ENCODE results near the gene LCA5. TPM values are rescaled to one million over a fixed set of nuclear protein-coding genes. Genes with fewer than 3 reads are reported as not detected.
"Not testable (repeated sequence)": the region's sequence is repeated elsewhere in the genome, so short reads cannot be mapped to it uniquely, and the experiment has no call there.

The LCA5 gene
- total RNA-seq, 1 donor from 2014 or later, result 2.4 TPM

GRCh38 chr6:79543886-79544285 lies 6.7 kb upstream of the LCA5 start:
- DNase-seq (no peak), ATAC-seq (no peak)
- intact Hi-C loops (cut with micrococcal nuclease), result no loop called here

GRCh38 chr6:79543411-79543810 lies 6.2 kb upstream of the LCA5 start:
- intact Hi-C loops (cut with micrococcal nuclease), result no loop called here
- ATAC-seq (no peak), DNase-seq (no peak)

- no peak for DNase-seq
- intact Hi-C loops (cut with micrococcal nuclease), result no loop called here
- ATAC-seq, result no peak
Observed at GRCh38 chr6:79538106-79538971, 1.1 kb upstream of the LCA5 start.

GRCh38 chr6:79536585-79536953 lies 661 bp downstream of the LCA5 start:
- intact Hi-C loops (cut with micrococcal nuclease), result no loop called here
- DNase-seq, result peak; percentile 60
- peak; percentile 44 for ATAC-seq

- DNase-seq; intact Hi-C loops (cut with micrococcal nuclease); ATAC-seq: not testable (repeated sequence)
Observed at GRCh38 chr6:79529567-79529966, 7.7 kb downstream of the LCA5 start.

GRCh38 chr6:79526897-79527296 lies 10.3 kb downstream of the LCA5 start:
- intact Hi-C loops (cut with micrococcal nuclease), result no loop called here
- ATAC-seq (no peak), DNase-seq (no peak)

- intact Hi-C loops (cut with micrococcal nuclease), result no loop called here
- ATAC-seq (peak; percentile 64), DNase-seq (peak; percentile 29)
Observed at GRCh38 chr6:79525272-79526100, 11.7 kb downstream of the LCA5 start.

- intact Hi-C loops (cut with micrococcal nuclease), result no loop called here
- ATAC-seq (no peak), DNase-seq (no peak)
Observed at GRCh38 chr6:79524065-79524464, 13.2 kb downstream of the LCA5 start.

- ATAC-seq, result no peak
- DNase-seq, result no peak
Observed at GRCh38 chr6:79522609-79523008, 14.6 kb downstream of the LCA5 start.

GRCh38 chr6:79520534-79520933 lies 16.7 kb downstream of the LCA5 start:
- ATAC-seq (no peak), DNase-seq (no peak)
- intact Hi-C loops (cut with micrococcal nuclease), result no loop called here

More at GRCh38 chr6:79522609-79523008, 14.6 kb downstream of the LCA5 start:
- intact Hi-C loops (cut with micrococcal nuclease), result no loop called here

- ATAC-seq (no peak), DNase-seq (no peak)
- intact Hi-C loops (cut with micrococcal nuclease), result no loop called here
Observed at GRCh38 chr6:79518842-79519241, 18.4 kb downstream of the LCA5 start.

- intact Hi-C loops (cut with micrococcal nuclease), result no loop called here
- ATAC-seq (no peak), DNase-seq (no peak)
Observed at GRCh38 chr6:79515436-79515835, 21.8 kb downstream of the LCA5 start.

- DNase-seq (no peak), ATAC-seq (no peak)
- intact Hi-C loops (cut with micrococcal nuclease), result no loop called here
Observed at GRCh38 chr6:79513111-79513510, 24.1 kb downstream of the LCA5 start.

GRCh38 chr6:79512014-79512413 lies 25.2 kb downstream of the LCA5 start:
- no peak for DNase-seq
- intact Hi-C loops (cut with micrococcal nuclease), result no loop called here
- ATAC-seq, result no peak

- DNase-seq (no peak), ATAC-seq (no peak)
- intact Hi-C loops (cut with micrococcal nuclease), result no loop called here
Observed at GRCh38 chr6:79510707-79511106, 26.5 kb downstream of the LCA5 start.

- no peak for ATAC-seq
Observed at GRCh38 chr6:79506251-79506650, 31.0 kb downstream of the LCA5 start.

GRCh38 chr6:79504372-79504771 lies 32.9 kb downstream of the LCA5 start:
- ATAC-seq (no peak), DNase-seq (no peak)
- intact Hi-C loops (cut with micrococcal nuclease), result no loop called here

More at GRCh38 chr6:79506251-79506650, 31.0 kb downstream of the LCA5 start:
- intact Hi-C loops (cut with micrococcal nuclease), result no loop called here
- DNase-seq, result no peak

GRCh38 chr6:79498842-79499241 lies 38.4 kb downstream of the LCA5 start:
- ATAC-seq, result no peak
- intact Hi-C loops (cut with micrococcal nuclease), result no loop called here
- DNase-seq, result no peak

GRCh38 chr6:79495246-79495645 lies 42.0 kb downstream of the LCA5 start:
- ATAC-seq, result no peak
- intact Hi-C loops (cut with micrococcal nuclease), result no loop called here

GRCh38 chr6:79494841-79495240 lies 42.4 kb downstream of the LCA5 start:
- DNase-seq (no peak), ATAC-seq (no peak)
- intact Hi-C loops (cut with micrococcal nuclease), result no loop called here

More at GRCh38 chr6:79495246-79495645, 42.0 kb downstream of the LCA5 start:
- no peak for DNase-seq

Data from left ventricle myocardium superior (tissue), 1 donor.